HEK293 (cell line): ENCODE results near the gene PRSS2.
"Not testable (repeated sequence)": the region's sequence is repeated elsewhere in the genome, so short reads cannot be mapped to it uniquely, and the experiment has no call there.

Experiments used
- ZNF133 ChIP-seq: fragments of 450-650 bp; formaldehyde crosslinking; IDR thresholded peaks from 2 replicates; pipeline ENCODE4 v1.5.1; 2016; ENCODE audit warnings: missing biosample characterization, missing genetic modification characterization
- ZNF335 ChIP-seq: fragments of 450-650 bp; formaldehyde crosslinking; conservative IDR thresholded peaks from 2 replicates; pipeline ENCODE4 v1.5.1; 2016; ENCODE audit warnings: missing biosample characterization, missing genetic modification characterization
- ZNF510 ChIP-seq: fragments of 450-650 bp; formaldehyde crosslinking; IDR thresholded peaks from 2 replicates; pipeline ENCODE4 v1.5.1; 2018; ENCODE audit warnings: mild to moderate bottlenecking, missing genetic modification characterization, missing biosample characterization; ENCODE audit not compliant: insufficient replicate concordance
- ZNF561 ChIP-seq: fragments of 450-650 bp; IDR thresholded peaks from 2 replicates; pipeline ENCODE4 v1.5.1; 2018; ENCODE audit warnings: missing biosample characterization, missing genetic modification characterization, borderline replicate concordance
- ZNF707 ChIP-seq: fragments of 450-650 bp; formaldehyde crosslinking; IDR thresholded peaks from 2 replicates; pipeline ENCODE4 v1.5.1; 2016; ENCODE audit warnings: missing biosample characterization, missing genetic modification characterization

GRCh38 chr7:142776845-142777225 is 6.1 kb downstream of the PRSS2 start:
- not testable (repeated sequence) for TF ChIP-seq ZNF133; ZNF707 (tag by site-specific recombination); ZNF335; ZNF561 (tag by site-specific recombination)
- TF ChIP-seq ZNF510 (tag by site-specific recombination): peak; percentile 41
